Measurements from ENCODE around the gene SLC25A22. TPM values are rescaled to one million over a fixed set of nuclear protein-coding genes. Genes with fewer than 3 reads are reported as not detected.

The SLC25A22 gene
- total and polyA plus RNA-seq, 3 donors from 2014 or later = 25.1 to 42.4 (median 39.7) TPM

- no peak for DNase-seq
- TF ChIP-seq CTCF (IDR thresholded peaks at IDR 0.05) (no peak), POLR2A (IDR thresholded peaks at IDR 0.05) (no peak)
- Histone ChIP-seq H3K4me1 (peaks cover 21% of the 10 kb centered on the region), H3K4me3 (peak overlapping the region in 1 of 2 donors; percentile 67), H3K36me3 (ENCODE audit: low read depth, missing control alignments) (no peaks in the 10 kb centered on the region), H3K27me3 (no peaks in the 10 kb centered on the region), H3K9me3 (no peaks in the 10 kb centered on the region), H3K27ac (no peak overlapping the region)
- intact Hi-C loops (cut with DNase I; ENCODE audit: low total_unique reads) = no loop called here
- WGBS, 2 donors = 58 to 88% methylated on average over 6 to 25 of the region's 26 CpGs
These were observed 5.9 kb upstream of the SLC25A22 start for GRCh38 chr11:803770-804598.

GRCh38 chr11:803467-803742 lies 5.3 kb upstream of the SLC25A22 start:
- no peaks in the 10 kb centered on the region for H3K27me3 ChIP-seq
- 87 to 90% methylated on average over 7 to 8 of the region's 8 CpGs for WGBS, 2 donors
- intact Hi-C loops (cut with DNase I; ENCODE audit: low total_unique reads) = no loop called here
- peaks cover 19% of the 10 kb centered on the region for H3K4me1 ChIP-seq
- no peak overlapping the region for H3K4me3 ChIP-seq
- DNase-seq = no peak
- no peak overlapping the region for H3K27ac ChIP-seq
- H3K9me3 ChIP-seq = no peaks in the 10 kb centered on the region
- H3K36me3 ChIP-seq (ENCODE audit: low read depth, missing control alignments) = no peaks in the 10 kb centered on the region
- no peak for TF ChIP-seq POLR2A (IDR thresholded peaks at IDR 0.05)

DNA sequence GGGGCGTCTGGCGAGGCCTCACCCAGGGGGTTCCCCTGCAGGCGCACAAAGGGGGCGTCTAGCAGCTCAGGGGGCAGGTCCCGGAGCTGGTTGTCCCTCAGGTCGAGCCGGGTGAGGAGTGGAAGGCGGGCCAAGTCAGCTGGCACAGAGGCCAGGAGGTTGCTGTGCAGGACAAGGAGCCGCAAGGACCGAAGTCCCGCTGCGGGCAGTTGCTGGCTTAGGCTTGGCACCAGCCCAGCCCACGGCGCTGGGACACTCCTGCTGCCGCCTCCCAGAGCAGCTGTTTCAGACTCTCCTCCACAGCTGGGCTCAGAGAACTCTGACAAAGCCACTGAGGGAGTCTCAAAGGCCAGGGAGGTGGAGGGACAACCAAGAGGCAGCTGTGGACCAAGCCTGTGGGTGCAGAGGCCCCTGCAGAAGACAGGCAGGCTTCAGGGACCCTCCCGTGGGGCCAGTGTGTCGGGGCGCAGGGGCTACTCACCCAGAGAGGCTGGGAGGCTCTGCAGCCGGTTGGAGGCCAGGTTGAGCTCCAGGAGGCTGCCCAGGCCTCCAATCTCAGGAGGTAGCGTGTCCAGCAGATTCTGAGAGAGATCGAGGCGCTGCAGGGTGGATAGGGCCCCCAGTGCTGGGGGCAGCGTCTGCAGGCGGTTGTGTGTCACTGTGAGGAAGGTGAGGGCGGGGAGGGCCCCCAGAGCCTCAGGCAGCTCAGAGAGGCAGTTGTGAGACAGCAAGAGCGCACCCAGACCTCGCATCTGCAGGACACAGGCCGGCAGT lies 4.8 kb upstream of the SLC25A22 start:
- no peak for TF ChIP-seq CTCF (IDR thresholded peaks at IDR 0.05)
- no peak for TF ChIP-seq POLR2A (IDR thresholded peaks at IDR 0.05)
- intact Hi-C loops (cut with DNase I; ENCODE audit: low total_unique reads) = no loop called here
- H3K27me3 ChIP-seq = no peaks in the 10 kb centered on the region
- H3K36me3 ChIP-seq (ENCODE audit: low read depth, missing control alignments) = no peaks in the 10 kb centered on the region
- peaks cover 19% of the 10 kb centered on the region for H3K4me1 ChIP-seq
- no peaks in the 10 kb centered on the region for H3K9me3 ChIP-seq
- WGBS, 2 donors = 92 to 93% methylated on average over 18 to 28 of the region's 28 CpGs
- H3K27ac ChIP-seq = no peak overlapping the region
- no peak overlapping the region for H3K4me3 ChIP-seq
- DNase-seq = no peak

- Histone ChIP-seq H3K4me1 (peaks cover 21% of the 10 kb centered on the region), H3K9me3 (no peaks in the 10 kb centered on the region), H3K27ac (no peak overlapping the region), H3K4me3 (no peak overlapping the region), H3K36me3 (ENCODE audit: low read depth, missing control alignments) (no peaks in the 10 kb centered on the region), H3K27me3 (no peaks in the 10 kb centered on the region)
- no peak for DNase-seq
- TF ChIP-seq CTCF (IDR thresholded peaks at IDR 0.05) = no peak
- no peak for TF ChIP-seq POLR2A (IDR thresholded peaks at IDR 0.05)
- intact Hi-C loops (cut with DNase I; ENCODE audit: low total_unique reads) = no loop called here
- 93 to 97% methylated on average over 6 to 14 of the region's 21 CpGs for WGBS, 2 donors
These were observed 4.0 kb upstream of the SLC25A22 start for GRCh38 chr11:802018-802617.

GRCh38 chr11:801097-801780 lies 3.2 kb upstream of the SLC25A22 start:
- Histone ChIP-seq H3K4me3 (no peak overlapping the region), H3K27ac (no peak overlapping the region), H3K36me3 (ENCODE audit: low read depth, missing control alignments) (no peaks in the 10 kb centered on the region), H3K4me1 (peaks cover 28% of the 10 kb centered on the region), H3K27me3 (no peaks in the 10 kb centered on the region), H3K9me3 (no peaks in the 10 kb centered on the region)
- DNase-seq = no peak
- WGBS, 2 donors = 90 to 93% methylated on average over 9 to 20 of the region's 20 CpGs
- TF ChIP-seq CTCF (IDR thresholded peaks at IDR 0.05) = no peak
- TF ChIP-seq POLR2A (IDR thresholded peaks at IDR 0.05) = no peak
- intact Hi-C loops (cut with DNase I; ENCODE audit: low total_unique reads) = no loop called here

All from testis (tissue), 3 donors.